Dermis blood vessel endothelial cell (primary cell): ENCODE measurements around the gene DNAJC17. TPM values are rescaled to one million over a fixed set of nuclear protein-coding genes. Genes with fewer than 3 reads are reported as not detected.
A peak's percentile ranks its signal among the peaks of the same experiment; 100 is the strongest.

Source experiments
- DNase-seq: peaks from one replicate; pipeline ENCODE4 v3.0.0; 2010
- total RNA-seq: library from RNA; depleted of rRNA; stranded (reverse); fragments of >200 nt; gene quantifications from 2 replicates; pipeline ENCODE4 v1.2.3, GENCODE V29; 2014

The DNAJC17 gene
- total RNA-seq, 1 donor from 2014 or later: 21.6 TPM

- no peak for DNase-seq
Observed at GRCh38 chr15:40737048-40737447, 70.2 kb downstream of the DNAJC17 start.

- no peak for DNase-seq
Observed at GRCh38 chr15:40736575-40736974, 70.7 kb downstream of the DNAJC17 start.

GRCh38 chr15:40731034-40731433, 76.2 kb downstream of the DNAJC17 start:
- peak; percentile 75 for DNase-seq

GRCh38 chr15:40723919-40724318, 83.4 kb downstream of the DNAJC17 start:
- DNase-seq: no peak

- DNase-seq: no peak
Observed at GRCh38 chr15:40722934-40723333, 84.3 kb downstream of the DNAJC17 start.

GRCh38 chr15:40722354-40722753, 84.9 kb downstream of the DNAJC17 start:
- no peak for DNase-seq

GRCh38 chr15:40721701-40722100, 85.6 kb downstream of the DNAJC17 start:
- DNase-seq: peak; percentile 80

- no peak for DNase-seq
Observed at GRCh38 chr15:40716165-40716564, 91.1 kb downstream of the DNAJC17 start.

Other genes starting within 250 kb of the DNAJC17 start
- gene CCDC32, start 242.4 kb downstream of the DNAJC17 start, total RNA-seq: 20.3 and 25.7 TPM in 2 replicates
- 14.0 and 14.8 TPM in 2 replicates for gene RPUSD2, start 238.2 kb downstream of the DNAJC17 start, total RNA-seq
- 7.5 and 37.5 TPM in 2 replicates for gene KNL1, start 213.2 kb downstream of the DNAJC17 start, total RNA-seq
- gene RAD51, start 112.3 kb downstream of the DNAJC17 start, total RNA-seq: 4.8 and 10.7 TPM in 2 replicates
- 31.0 and 46.1 TPM in 2 replicates for gene RMDN3, start 52.2 kb downstream of the DNAJC17 start, total RNA-seq
- gene GCHFR, start 43.4 kb downstream of the DNAJC17 start, total RNA-seq: 29.5 and 30.6 TPM in 2 replicates
- 1.0 and 2.1 TPM in 2 replicates for gene C15orf62, start 37.5 kb downstream of the DNAJC17 start, total RNA-seq
- 32.3 and 47.5 TPM in 2 replicates for gene ZFYVE19, start 384 bp downstream of the DNAJC17 start, total RNA-seq
- not detected in 2 replicates for gene PPP1R14D, start 21.2 kb upstream of the DNAJC17 start, total RNA-seq
- 1.2 and 3.7 TPM in 2 replicates for gene SPINT1, start 36.6 kb upstream of the DNAJC17 start, total RNA-seq
- 0.17 TPM in 1 of 2 replicates, not detected in the other for gene RHOV, start 66.8 kb upstream of the DNAJC17 start, total RNA-seq
- gene VPS18, start 87.0 kb upstream of the DNAJC17 start, total RNA-seq: 64.1 and 67.2 TPM in 2 replicates
- gene DLL4, start 121.9 kb upstream of the DNAJC17 start, total RNA-seq: 128 and 158 TPM in 2 replicates
- gene CHAC1, start 146.0 kb upstream of the DNAJC17 start, total RNA-seq: 2.2 and 2.9 TPM in 2 replicates